GM18951 (cell line): ENCODE measurements around the gene CCKAR.
"Not testable (repeated sequence)": the region's sequence is repeated elsewhere in the genome, so short reads cannot be mapped to it uniquely, and the experiment has no call there.

Source experiments
- POLR2A ChIP-seq: IDR thresholded peaks from 4 replicates; pipeline ENCODE4 v1.6.1; 2011; ENCODE audit warnings: mild to moderate bottlenecking; ENCODE audit not compliant: insufficient read length, insufficient read depth; ENCODE audit errors: extremely low read depth
- in situ Hi-C: fragments of 300-500 bp; cut with MboI; formaldehyde crosslinking; loops from one replicate; pipeline ENCODE4 v1.12.0; 2022; ENCODE audit warnings: low sequenced_read_pairs, mixed read lengths, inconsistent platforms; ENCODE audit not compliant: unreplicated experiment

The CCKAR gene

GRCh38 chr4:26509681-26510333, 19.5 kb upstream of the CCKAR start:
- in situ Hi-C loops = no loop called here
- no peak for TF ChIP-seq POLR2A

DNA sequence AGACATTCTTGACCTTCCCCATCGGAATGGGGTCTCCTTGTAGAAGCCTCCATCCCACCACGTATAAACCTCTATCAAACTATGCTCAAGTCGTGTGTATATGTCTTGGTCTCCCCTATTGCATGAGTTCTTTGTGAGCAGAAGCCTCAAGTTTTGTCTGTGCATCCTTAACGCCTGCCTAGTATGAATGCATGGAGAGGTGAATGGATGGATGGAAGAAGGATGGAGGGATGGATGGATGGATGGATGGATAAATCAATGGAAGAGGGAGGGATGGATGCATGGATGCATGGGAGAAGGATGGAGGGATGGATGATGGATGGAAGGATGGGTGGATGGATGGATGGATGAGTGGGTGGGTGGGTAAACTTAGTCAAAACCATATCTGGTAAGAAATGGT, 17.0 kb upstream of the CCKAR start:
- no peak for TF ChIP-seq POLR2A
- in situ Hi-C loops = no loop called here

GRCh38 chr4:26503844-26504243, 13.6 kb upstream of the CCKAR start:
- TF ChIP-seq POLR2A = no peak
- in situ Hi-C loops = no loop called here

DNA sequence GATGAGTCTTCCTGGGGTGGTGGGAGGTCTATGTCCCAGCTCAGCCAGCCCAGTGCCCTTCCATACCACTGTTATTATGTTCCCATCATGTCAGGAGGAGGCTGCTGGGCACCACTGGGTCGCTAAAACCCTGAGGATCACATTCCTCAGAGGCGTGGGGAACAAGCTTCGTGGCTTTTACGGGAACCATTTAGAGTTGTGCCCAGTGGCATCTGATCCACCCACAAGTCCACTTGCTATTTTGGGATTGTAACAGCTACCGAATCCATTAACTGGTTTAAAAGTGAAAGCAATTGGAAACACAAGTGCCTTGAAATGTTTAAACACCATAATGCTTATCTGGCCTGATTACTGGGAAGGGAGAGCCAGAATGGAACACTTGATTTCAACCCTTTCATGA, 13.1 kb upstream of the CCKAR start:
- no peak for TF ChIP-seq POLR2A

DNA sequence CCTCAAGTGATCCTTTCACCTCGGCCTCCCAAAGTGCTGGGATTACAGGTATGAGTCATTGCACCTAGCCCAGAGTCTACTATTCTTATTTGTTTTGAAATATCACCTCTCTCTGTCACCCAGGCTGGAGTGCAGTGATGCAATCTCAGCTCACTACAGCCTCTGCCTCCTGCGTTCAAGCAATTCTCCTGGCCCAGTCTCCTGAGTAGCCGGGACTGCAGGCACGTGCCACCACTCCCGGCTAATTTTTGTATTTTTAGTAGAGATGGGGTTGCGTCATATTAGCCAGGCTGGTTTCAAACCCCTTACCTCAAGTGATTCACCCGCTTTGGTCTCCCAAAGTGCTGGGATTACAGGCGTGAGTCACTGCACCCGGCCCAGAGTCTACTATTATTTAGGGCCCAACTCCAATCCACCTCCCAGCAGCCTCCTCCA, 10.3 kb upstream of the CCKAR start:
- in situ Hi-C loops = not testable (repeated sequence)

More for the DNA sequence above, 13.1 kb upstream of the CCKAR start:
- in situ Hi-C loops = no loop called here

DNA sequence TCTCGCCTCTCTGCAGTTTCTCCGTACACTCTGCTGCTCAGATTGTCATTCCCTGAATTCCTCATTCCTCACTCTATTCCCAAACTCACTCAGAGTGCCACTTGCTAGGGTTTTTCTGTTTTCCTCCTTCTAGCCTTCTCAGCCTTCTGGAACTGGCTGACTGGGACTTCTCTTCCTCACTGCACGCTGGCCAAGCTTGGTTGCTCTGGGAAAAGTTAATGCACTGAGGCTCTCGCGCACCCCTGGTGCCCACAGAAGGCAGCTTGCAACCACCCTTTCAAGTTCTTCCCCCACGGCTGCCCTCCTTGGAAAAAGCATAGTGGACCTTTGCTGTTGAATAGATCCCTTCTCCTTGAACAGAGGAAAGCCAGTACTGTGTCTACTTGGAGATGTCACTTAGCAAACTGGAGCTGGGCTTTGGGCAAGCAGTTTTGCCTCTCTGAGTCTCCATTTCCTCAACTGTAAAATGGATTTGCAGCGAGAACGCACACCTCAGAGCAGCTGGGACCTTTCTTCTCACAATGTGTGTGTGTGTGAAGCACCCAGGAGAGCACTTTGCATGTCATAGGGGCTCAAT, 6.0 kb upstream of the CCKAR start:
- in situ Hi-C loops = no loop called here
- no peak for TF ChIP-seq POLR2A

GRCh38 chr4:26493461-26493860, 3.2 kb upstream of the CCKAR start:
- no peak for TF ChIP-seq POLR2A
- in situ Hi-C loops = no loop called here

- no peak for TF ChIP-seq POLR2A
- in situ Hi-C loops = no loop called here
These were observed 1.3 kb upstream of the CCKAR start for GRCh38 chr4:26491449-26492170.

DNA sequence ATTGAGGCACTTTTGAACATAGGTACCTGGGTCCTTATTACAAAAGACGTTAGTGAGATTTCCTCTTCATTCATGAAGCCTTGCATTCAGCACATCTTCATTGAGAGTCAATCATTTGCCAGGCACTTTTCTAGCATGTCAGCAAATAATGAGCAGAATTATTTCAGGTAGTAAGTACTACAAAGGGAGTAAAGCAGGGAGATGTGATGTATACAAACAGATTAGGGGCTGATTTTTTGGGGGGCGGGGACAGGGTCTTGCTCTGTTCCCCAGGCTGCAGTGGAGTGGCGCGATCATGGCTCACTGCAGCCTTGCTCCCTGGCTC, 638 bp upstream of the CCKAR start:
- in situ Hi-C loops = no loop called here

GRCh38 chr4:26489101-26489985, 941 bp downstream of the CCKAR start:
- in situ Hi-C loops = no loop called here
- TF ChIP-seq POLR2A = no peak

More for the DNA sequence above, 638 bp upstream of the CCKAR start:
- no peak for TF ChIP-seq POLR2A

GRCh38 chr4:26485684-26486083, 4.6 kb downstream of the CCKAR start:
- no peak for TF ChIP-seq POLR2A
- in situ Hi-C loops = no loop called here

GRCh38 chr4:26484516-26484915, 5.8 kb downstream of the CCKAR start:
- in situ Hi-C loops = no loop called here
- no peak for TF ChIP-seq POLR2A

DNA sequence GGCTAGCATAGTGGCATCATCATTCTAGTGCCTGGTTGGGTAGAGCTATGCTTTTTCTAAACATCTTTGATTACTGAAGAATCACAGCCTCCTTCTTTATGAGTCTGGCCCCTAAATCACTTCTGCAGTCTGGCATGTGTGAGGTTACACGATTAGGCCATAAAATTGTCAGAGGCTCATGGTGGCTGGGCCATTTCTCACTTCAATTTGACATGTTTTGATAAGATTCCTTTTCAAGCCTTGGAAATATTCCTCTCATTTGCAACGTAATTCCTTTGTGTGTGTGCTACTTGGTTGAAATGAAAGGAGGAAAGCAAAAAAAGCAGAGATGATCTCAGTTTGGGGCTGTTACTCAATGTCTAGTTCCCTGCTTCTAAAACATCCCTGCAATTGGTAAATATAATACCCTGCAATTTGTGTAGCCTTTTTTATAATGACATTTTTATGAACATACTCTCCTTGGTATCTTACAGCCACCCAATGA, 6.2 kb downstream of the CCKAR start:
- TF ChIP-seq POLR2A = no peak
- in situ Hi-C loops = no loop called here
